IMR-90 (cell line): Measurements from ENCODE around the gene INPP5F. TPM values are rescaled to one million over a fixed set of nuclear protein-coding genes. Genes with fewer than 3 reads are reported as not detected.

Source experiments
- ATAC-seq: fragments of 200-7000 bp; cut with Tn5 transposase; 2 replicates; pipeline ENCODE4 v1.9.1; 2020; ENCODE audit warnings: low read depth, mild to moderate bottlenecking, moderate library complexity
- BruUV-seq: library from RNA; stranded (reverse); fragments of 400-500 nt; replicated peaks from 2 replicates; lab custom pipeline; 2021; lab: Mats Ljungman, UMichigan
- CTCF ChIA-PET: fragments of 300-600 bp; formaldehyde crosslinking; extraction: SDS; loops from one replicate; lab custom pipeline; 2021; ENCODE audit warnings: antibody characterized with exemption; lab: Yijun Ruan, JAX
- POLR2A ChIA-PET: fragments of 300-600 bp; sonication (Branson Sonifier 250); formaldehyde crosslinking; loops from one replicate; lab custom pipeline; 2022; ENCODE audit warnings: antibody characterized with exemption; ENCODE audit not compliant: unreplicated experiment; lab: Charles Lee
- DNase-seq: peaks from one replicate; pipeline ENCODE4 v3.0.0; 2013
- H2AFZ ChIP-seq: replicated peaks from 2 replicates; pipeline ENCODE3; 2013; ENCODE audit warnings: low read length, mild to moderate bottlenecking; ENCODE audit not compliant: poor library complexity
- H2AK5ac ChIP-seq: 2 replicates; pipeline ENCODE4 v1.6.1; 2013; ENCODE audit warnings: low read depth, low read length, inconsistent platforms
- H2AK9ac ChIP-seq: replicated peaks from 2 replicates; pipeline ENCODE3; 2013; ENCODE audit warnings: mild to moderate bottlenecking, low read depth, low read length, moderate library complexity; ENCODE audit not compliant: poor library complexity
- H2BK120ac ChIP-seq: 2 replicates; pipeline ENCODE4 v1.6.1; 2013; ENCODE audit warnings: low read depth, low read length, inconsistent platforms
- H2BK15ac ChIP-seq: 3 replicates; pipeline ENCODE4 v1.6.1; 2013; ENCODE audit warnings: low read depth, low read length, inconsistent platforms
- H2BK20ac ChIP-seq: 2 replicates; pipeline ENCODE4 v1.6.1; 2013; ENCODE audit warnings: low read depth, mild to moderate bottlenecking, inconsistent platforms, low read length, moderate library complexity
- H2BK5ac ChIP-seq: 2 replicates; pipeline ENCODE4 v1.6.1; 2013; ENCODE audit warnings: mild to moderate bottlenecking, low read depth, low read length, inconsistent platforms; ENCODE audit not compliant: poor library complexity, severe bottlenecking
- H3K14ac ChIP-seq: replicated peaks from 2 replicates; pipeline ENCODE4 v1.6.1; 2013; ENCODE audit warnings: low read depth, low read length, inconsistent platforms
- H3K18ac ChIP-seq: 2 replicates; pipeline ENCODE4 v1.6.1; 2013; ENCODE audit warnings: low read depth, low read length, control low read depth
- H3K23ac ChIP-seq: 2 replicates; pipeline ENCODE4 v1.6.1; 2013; ENCODE audit warnings: low read depth, low read length, inconsistent platforms
- H3K27ac ChIP-seq: 2 replicates; pipeline ENCODE4 v1.5.1; 2013; ENCODE audit warnings: mild to moderate bottlenecking, control low read depth, low read length; ENCODE audit not compliant: insufficient read depth
- H3K27me3 ChIP-seq: 2 replicates; pipeline ENCODE4 v1.6.1; 2013; ENCODE audit warnings: low read length; ENCODE audit not compliant: control insufficient read depth, insufficient read depth
- H3K36me3 ChIP-seq: 2 replicates; pipeline ENCODE4 v1.6.1; 2013; ENCODE audit warnings: low read length, mixed read lengths; ENCODE audit not compliant: control insufficient read depth, insufficient read depth
- H3K4ac ChIP-seq: 2 replicates; pipeline ENCODE4 v1.6.1; 2013; ENCODE audit warnings: low read depth, low read length, inconsistent platforms
- H3K4me1 ChIP-seq: 2 replicates; pipeline ENCODE4 v1.6.1; 2013; ENCODE audit warnings: low read length, mixed read lengths; ENCODE audit not compliant: control insufficient read depth, insufficient read depth
- H3K4me2 ChIP-seq: 2 replicates; pipeline ENCODE4 v1.6.1; 2013; ENCODE audit warnings: low read depth, mild to moderate bottlenecking, control low read depth, low read length, moderate library complexity
- H3K4me3 ChIP-seq: 2 replicates; pipeline ENCODE4 v1.5.1; 2013; ENCODE audit warnings: low read depth, mild to moderate bottlenecking, control low read depth, low read length, moderate library complexity; ENCODE audit not compliant: insufficient read depth
- H3K56ac ChIP-seq: 2 replicates; pipeline ENCODE4 v1.6.1; 2013; ENCODE audit warnings: low read length, inconsistent platforms; ENCODE audit not compliant: insufficient read depth; ENCODE audit errors: extremely low read depth
- H3K79me1 ChIP-seq, 2 experiments: 2 replicates each; pipeline ENCODE4 v1.6.1; 2013; ENCODE audit warnings: low read length in 2 of 2, inconsistent platforms in 1 of 2, low read depth in 1 of 2
- H3K9ac ChIP-seq: 2 replicates; pipeline ENCODE4 v1.6.1; 2013; ENCODE audit warnings: low read depth, low read length, control low read depth
- H3K9me1 ChIP-seq: 2 replicates; pipeline ENCODE4 v1.6.1; 2013; ENCODE audit warnings: low read length, inconsistent platforms; ENCODE audit not compliant: insufficient read depth
- H3K9me3 ChIP-seq: 2 replicates; pipeline ENCODE4 v1.6.1; 2013; ENCODE audit warnings: low read length; ENCODE audit not compliant: control insufficient read depth, insufficient read depth
- H4K20me1 ChIP-seq: 2 replicates; pipeline ENCODE4 v1.6.1; 2013; ENCODE audit warnings: low read length, inconsistent platforms; ENCODE audit not compliant: insufficient read depth
- H4K5ac ChIP-seq: 2 replicates; pipeline ENCODE4 v1.6.1; 2013; ENCODE audit warnings: mild to moderate bottlenecking, low read depth, low read length, control low read depth
- H4K8ac ChIP-seq, 2 experiments: 2 replicates each; pipeline ENCODE4 v1.6.1; 2013; ENCODE audit warnings: low read depth in 2 of 2, low read length in 2 of 2, control low read depth in 1 of 2, inconsistent platforms in 1 of 2
- H4K91ac ChIP-seq: 2 replicates; pipeline ENCODE4 v1.6.1; 2013; ENCODE audit warnings: low read depth, low read length, inconsistent platforms; ENCODE audit not compliant: insufficient read depth
- BHLHE40 ChIP-seq: fragments of 150-350 bp; IDR thresholded peaks from 2 replicates; pipeline ENCODE4 v1.6.1; 2016; ENCODE audit warnings: mild to moderate bottlenecking, low read depth, low read length
- CEBPB ChIP-seq: IDR thresholded peaks from 2 replicates; pipeline ENCODE4 v1.6.1; 2012; ENCODE audit warnings: low read depth, low read length, improper control_type of control experiment
- CHD1 ChIP-seq: IDR thresholded peaks from 2 replicates; pipeline ENCODE4 v1.6.1; 2012; ENCODE audit warnings: low read depth, low read length, improper control_type of control experiment
- FOS ChIP-seq: fragments of 150-350 bp; IDR thresholded peaks from 2 replicates; pipeline ENCODE4 v1.6.1; 2016; ENCODE audit warnings: low read depth, low read length
- MAFK ChIP-seq: IDR thresholded peaks from 2 replicates; pipeline ENCODE4 v1.6.1; 2012; ENCODE audit warnings: low read depth, low read length, improper control_type of control experiment
- MAZ ChIP-seq: IDR thresholded peaks from 2 replicates; pipeline ENCODE4 v1.6.1; 2012; ENCODE audit warnings: low read depth, mild to moderate bottlenecking, low read length, improper control_type of control experiment, moderate library complexity, borderline replicate concordance
- MXI1 ChIP-seq: IDR thresholded peaks from 2 replicates; pipeline ENCODE4 v1.6.1; 2012; ENCODE audit warnings: low read depth, mild to moderate bottlenecking, low read length, moderate library complexity, borderline replicate concordance
- NFE2L2 ChIP-seq: fragments of 150-350 bp; IDR thresholded peaks from 2 replicates; pipeline ENCODE4 v1.6.1; 2016; ENCODE audit warnings: low read depth, mild to moderate bottlenecking, low read length
- RAD21 ChIP-seq: IDR thresholded peaks from 2 replicates; pipeline ENCODE4 v1.6.1; 2012; ENCODE audit warnings: low read length, improper control_type of control experiment
- RCOR1 ChIP-seq: IDR thresholded peaks from 2 replicates; pipeline ENCODE4 v1.6.1; 2012; ENCODE audit warnings: mild to moderate bottlenecking, low read length, improper control_type of control experiment; ENCODE audit not compliant: insufficient replicate concordance
- RFX5 ChIP-seq: IDR thresholded peaks from 2 replicates; pipeline ENCODE4 v1.8.0; 2012; ENCODE audit warnings: low read depth, mild to moderate bottlenecking, low read length, moderate library complexity
- SMC3 ChIP-seq: fragments of 150-350 bp; IDR thresholded peaks from 2 replicates; pipeline ENCODE4 v1.6.1; 2016; ENCODE audit warnings: low read depth, mild to moderate bottlenecking, antibody characterized with exemption, low read length, moderate library complexity
- WGBS, 2 experiments: methylation state at CpG; one replicate each; pipeline versions ENCODE4 v1.1.5 to v1.1.7; 2013; ENCODE audit warnings: missing lambda C conversion rate in 2 of 2; ENCODE audit not compliant: insufficient read length in 1 of 2; ENCODE audit errors: extremely low coverage in 2 of 2; 5-methylcytosine and 5-hydroxymethylcytosine counted together
- dilution Hi-C: fragments of 300-500 bp; cut with HindIII; formaldehyde crosslinking; loops from one replicate; pipeline ENCODE4 v1.14.3; 2018; ENCODE audit warnings: low sequenced_read_pairs; ENCODE audit not compliant: unreplicated experiment
- in situ Hi-C: fragments of 300-500 bp; cut with MboI; formaldehyde crosslinking; loops from 3 replicates; pipeline ENCODE4 v1.14.3; 2019; ENCODE audit warnings: low sequenced_read_pairs, inconsistent platforms, mixed read lengths
- intact Hi-C: fragments of 100-400 bp; cut with micrococcal nuclease; formaldehyde crosslinking; loops from 2 replicates; pipeline ENCODE4 v1.10.0; 2022
- polyA plus RNA-seq, 3 experiments: library from polyadenylated mRNA; depleted of rRNA; stranded (reverse); fragments of >200 nt; gene quantifications; 2 replicates each; pipeline ENCODE4 v1.2.3, GENCODE V29; 2012; ENCODE audit warnings: low replicate concordance in 1 of 3
- total RNA-seq: library from RNA; depleted of rRNA; stranded (reverse); fragments of >200 nt; gene quantifications from 2 replicates; pipeline ENCODE4 v1.2.3, GENCODE V29; 2012
- TF ChIP-seq, protein P1 (sequence below): fragments of 150-350 bp; IDR thresholded peaks from 2 replicates; pipeline ENCODE4 v1.6.1; 2016; ENCODE audit warnings: low read depth, mild to moderate bottlenecking, low read length, moderate library complexity, borderline replicate concordance
- TF ChIP-seq, protein P2 (sequence below): conservative IDR thresholded peaks from 2 replicates; pipeline ENCODE4 v1.5.1; 2012; ENCODE audit warnings: mild to moderate bottlenecking, low read depth, low read length, improper control_type of control experiment

INPP5F gene
- total and polyA plus RNA-seq, 2 of the 4 experiments (the other 2 are of a cell fraction) = 19.0 to 29.6 TPM

GRCh38 chr10:119807960-119808697 is 82.3 kb downstream of the INPP5F start:
- BruUV-seq = no TSS peak
- H3K4me2 ChIP-seq = no peak overlapping the region
- no peak for TF ChIP-seq FOS
- no peak for TF ChIP-seq CHD1
- peak; percentile 75 for TF ChIP-seq CEBPB
- no peak for TF ChIP-seq RFX5
- no peak for TF ChIP-seq NFE2L2
- TF ChIP-seq RAD21 = no peak
- no peak for TF ChIP-seq BHLHE40
- no peak for TF ChIP-seq MXI1
- TF ChIP-seq, protein P1, sequence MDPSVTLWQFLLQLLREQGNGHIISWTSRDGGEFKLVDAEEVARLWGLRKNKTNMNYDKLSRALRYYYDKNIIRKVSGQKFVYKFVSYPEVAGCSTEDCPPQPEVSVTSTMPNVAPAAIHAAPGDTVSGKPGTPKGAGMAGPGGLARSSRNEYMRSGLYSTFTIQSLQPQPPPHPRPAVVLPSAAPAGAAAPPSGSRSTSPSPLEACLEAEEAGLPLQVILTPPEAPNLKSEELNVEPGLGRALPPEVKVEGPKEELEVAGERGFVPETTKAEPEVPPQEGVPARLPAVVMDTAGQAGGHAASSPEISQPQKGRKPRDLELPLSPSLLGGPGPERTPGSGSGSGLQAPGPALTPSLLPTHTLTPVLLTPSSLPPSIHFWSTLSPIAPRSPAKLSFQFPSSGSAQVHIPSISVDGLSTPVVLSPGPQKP = no peak
- TF ChIP-seq, protein P2, sequence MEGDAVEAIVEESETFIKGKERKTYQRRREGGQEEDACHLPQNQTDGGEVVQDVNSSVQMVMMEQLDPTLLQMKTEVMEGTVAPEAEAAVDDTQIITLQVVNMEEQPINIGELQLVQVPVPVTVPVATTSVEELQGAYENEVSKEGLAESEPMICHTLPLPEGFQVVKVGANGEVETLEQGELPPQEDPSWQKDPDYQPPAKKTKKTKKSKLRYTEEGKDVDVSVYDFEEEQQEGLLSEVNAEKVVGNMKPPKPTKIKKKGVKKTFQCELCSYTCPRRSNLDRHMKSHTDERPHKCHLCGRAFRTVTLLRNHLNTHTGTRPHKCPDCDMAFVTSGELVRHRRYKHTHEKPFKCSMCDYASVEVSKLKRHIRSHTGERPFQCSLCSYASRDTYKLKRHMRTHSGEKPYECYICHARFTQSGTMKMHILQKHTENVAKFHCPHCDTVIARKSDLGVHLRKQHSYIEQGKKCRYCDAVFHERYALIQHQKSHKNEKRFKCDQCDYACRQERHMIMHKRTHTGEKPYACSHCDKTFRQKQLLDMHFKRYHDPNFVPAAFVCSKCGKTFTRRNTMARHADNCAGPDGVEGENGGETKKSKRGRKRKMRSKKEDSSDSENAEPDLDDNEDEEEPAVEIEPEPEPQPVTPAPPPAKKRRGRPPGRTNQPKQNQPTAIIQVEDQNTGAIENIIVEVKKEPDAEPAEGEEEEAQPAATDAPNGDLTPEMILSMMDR = no peak
- peak; percentile 9; the same call in 1 of the 2 replicates for TF ChIP-seq MAFK
- no peak for TF ChIP-seq RCOR1
- peak; percentile 58; the same call in 1 of the 2 replicates for TF ChIP-seq MAZ
- TF ChIP-seq SMC3 = no peak

More at GRCh38 chr10:119807960-119808697, 82.3 kb downstream of the INPP5F start:
- no peak overlapping the region for H4K5ac ChIP-seq
- no CpG with 5 or more reads among the region's 3 CpGs for WGBS, 2 experiments
- no peak overlapping the region for H2AK5ac ChIP-seq
- H2AK9ac ChIP-seq = no peak overlapping the region
- H3K4ac ChIP-seq = no peak overlapping the region
- H3K9me1 ChIP-seq = peaks cover 8% of the 10 kb centered on the region
- DNase-seq (peak; percentile 93), ATAC-seq (peak; percentile 73)
- no peaks in the 10 kb centered on the region for H3K9me3 ChIP-seq
- no peaks in the 10 kb centered on the region for H3K79me1 ChIP-seq
- no peak overlapping the region for H2BK15ac ChIP-seq
- H2AFZ ChIP-seq = no peak overlapping the region
- H3K27ac ChIP-seq = no peak overlapping the region
- H3K27me3 ChIP-seq = no peaks in the 10 kb centered on the region
- POLR2A ChIA-PET = no interaction called here
- H3K56ac ChIP-seq = no peak overlapping the region
- H3K18ac ChIP-seq = no peak overlapping the region; the same call in 1 of the 2 replicates
- peak overlapping the region; percentile 9 for H2BK5ac ChIP-seq
- no peak overlapping the region for H3K23ac ChIP-seq
- H3K36me3 ChIP-seq = peaks cover 3% of the 10 kb centered on the region
- H2BK20ac ChIP-seq = peak overlapping the region; percentile 19; the same call in 1 of the 2 replicates
- 0 out of 2 replicates have a peak overlapping the region, but pooled peaks have one; percentile 29 for H4K91ac ChIP-seq
- no peaks in the 10 kb centered on the region for H4K20me1 ChIP-seq
- no peak overlapping the region for H3K4me3 ChIP-seq
- peak overlapping the region; percentile 23; the same call in 1 of the 2 replicates for H2BK120ac ChIP-seq
- no peak overlapping the region for H3K9ac ChIP-seq
- dilution Hi-C loops (no loop called here), in situ Hi-C loops (no loop called here), intact Hi-C loops (no loop called here)
- H3K4me1 ChIP-seq = no peaks in the 10 kb centered on the region
- H3K14ac ChIP-seq = no peak overlapping the region
- no peak overlapping the region for H4K8ac ChIP-seq
- CTCF ChIA-PET = no interaction called here
